ENCODE results near the gene NTF3. TPM values are rescaled to one million over a fixed set of nuclear protein-coding genes. Genes with fewer than 3 reads are reported as not detected.

NTF3 gene
- polyA plus RNA-seq, 3 donors, result not detected

DNA sequence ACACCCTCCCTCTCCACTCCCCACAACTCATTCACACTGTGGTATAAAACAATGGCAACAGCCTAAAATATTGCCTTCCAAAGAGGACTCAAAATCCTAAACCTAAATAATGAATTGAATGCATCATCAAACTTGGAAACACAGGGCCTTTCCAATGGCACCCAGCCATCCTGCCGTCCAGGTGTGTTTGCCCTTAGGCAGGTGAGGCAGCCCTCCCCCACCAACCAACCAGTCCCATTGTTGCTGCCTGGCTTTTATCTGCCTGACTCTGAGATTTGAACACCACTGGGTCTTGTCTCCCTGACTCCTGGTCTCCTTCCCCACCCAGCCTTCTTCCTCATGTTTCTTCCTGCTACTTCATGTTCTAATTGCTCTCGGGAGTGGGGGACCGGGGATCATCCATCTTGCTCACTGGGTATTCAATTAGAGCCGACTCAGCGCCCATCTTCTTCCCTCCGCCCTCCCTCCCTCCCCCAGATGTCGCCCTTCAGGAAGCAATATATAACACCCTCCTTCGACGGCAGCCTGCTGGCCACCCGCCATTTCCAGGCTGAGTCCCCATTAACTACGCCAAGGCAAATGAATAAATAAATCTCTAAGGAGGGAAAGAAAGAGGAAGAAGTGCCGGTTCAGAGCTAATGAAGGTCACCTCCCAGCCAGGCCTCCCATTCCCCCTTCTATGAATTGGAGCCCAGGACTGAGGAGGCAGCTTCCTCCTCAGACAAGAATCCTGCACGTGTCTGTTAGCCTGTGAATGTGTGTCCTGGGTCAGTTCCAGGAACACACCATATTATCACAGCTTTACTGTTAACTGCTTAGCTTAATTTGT is 36.3 kb upstream of the NTF3 start:
- no peaks in the 10 kb centered on the region for H3K27me3 ChIP-seq (ENCODE audit: control insufficient read depth in 2 of 2, insufficient read depth in 2 of 2, low read length in 2 of 2)
- intact Hi-C loops (cut with micrococcal nuclease), result no loop called here
- no peak overlapping the region for H2AFZ ChIP-seq (ENCODE audit: insufficient read depth, low read depth, low read length, poor library complexity, severe bottlenecking)
- H3K9me3 Mint-ChIP-seq, result peaks cover 0 to 3% (median 0%) of the 10 kb centered on the region in 7 donors
- H3K27ac Mint-ChIP-seq, result no peak overlapping the region
- H3K27ac ChIP-seq (ENCODE audit: low read depth in 1 of 2, low read length in 2 of 2), result no peak overlapping the region
- no peak overlapping the region for H3K4me3 Mint-ChIP-seq
- no peaks in the 10 kb centered on the region for H4K20me1 ChIP-seq (ENCODE audit: insufficient read depth, low read length)
- no peaks in the 10 kb centered on the region for H3K4me1 Mint-ChIP-seq
- H3K36me3 ChIP-seq (replicated peaks in 1 of 2; ENCODE audit: control insufficient read depth in 1 of 2, insufficient read depth in 2 of 2, low read length in 2 of 2), result no peaks in the 10 kb centered on the region
- WGBS (ENCODE audit: insufficient coverage), result 46% methylated on average over 3 of the region's 13 CpGs
- no peaks in the 10 kb centered on the region for H3K9me3 ChIP-seq (replicated peaks in 1 of 2; ENCODE audit: control insufficient read depth in 1 of 2, insufficient read depth in 1 of 2, low read length in 2 of 2)
- TF ChIP-seq, protein P1, sequence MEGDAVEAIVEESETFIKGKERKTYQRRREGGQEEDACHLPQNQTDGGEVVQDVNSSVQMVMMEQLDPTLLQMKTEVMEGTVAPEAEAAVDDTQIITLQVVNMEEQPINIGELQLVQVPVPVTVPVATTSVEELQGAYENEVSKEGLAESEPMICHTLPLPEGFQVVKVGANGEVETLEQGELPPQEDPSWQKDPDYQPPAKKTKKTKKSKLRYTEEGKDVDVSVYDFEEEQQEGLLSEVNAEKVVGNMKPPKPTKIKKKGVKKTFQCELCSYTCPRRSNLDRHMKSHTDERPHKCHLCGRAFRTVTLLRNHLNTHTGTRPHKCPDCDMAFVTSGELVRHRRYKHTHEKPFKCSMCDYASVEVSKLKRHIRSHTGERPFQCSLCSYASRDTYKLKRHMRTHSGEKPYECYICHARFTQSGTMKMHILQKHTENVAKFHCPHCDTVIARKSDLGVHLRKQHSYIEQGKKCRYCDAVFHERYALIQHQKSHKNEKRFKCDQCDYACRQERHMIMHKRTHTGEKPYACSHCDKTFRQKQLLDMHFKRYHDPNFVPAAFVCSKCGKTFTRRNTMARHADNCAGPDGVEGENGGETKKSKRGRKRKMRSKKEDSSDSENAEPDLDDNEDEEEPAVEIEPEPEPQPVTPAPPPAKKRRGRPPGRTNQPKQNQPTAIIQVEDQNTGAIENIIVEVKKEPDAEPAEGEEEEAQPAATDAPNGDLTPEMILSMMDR (IDR thresholded peaks at IDR 0.05), result no peak
- no peak overlapping the region for H3K4me3 ChIP-seq (replicated peaks in 1 of 3; ENCODE audit: low read depth in 2 of 3, low read length in 3 of 3)
- no peak for DNase-seq
- H3K9ac ChIP-seq (ENCODE audit: insufficient read depth, low read length, poor library complexity, severe bottlenecking), result no peak overlapping the region
- H3K4me2 ChIP-seq (replicated peaks; ENCODE audit: extremely low read depth, low read length, poor library complexity, severe bottlenecking), result no peak overlapping the region
- H3K79me2 ChIP-seq (ENCODE audit: insufficient read depth, low read length), result no peaks in the 10 kb centered on the region
- H3K36me3 Mint-ChIP-seq, result no peaks in the 10 kb centered on the region
- no peaks in the 10 kb centered on the region for H3K4me1 ChIP-seq (ENCODE audit: control insufficient read depth in 1 of 2, insufficient read depth in 2 of 2, low read length in 2 of 2)
- peaks cover 0 to 12% (median 10%) of the 10 kb centered on the region in 3 donors for H3K27me3 Mint-ChIP-seq (ENCODE audit: low read depth in 3 of 3)

DNA sequence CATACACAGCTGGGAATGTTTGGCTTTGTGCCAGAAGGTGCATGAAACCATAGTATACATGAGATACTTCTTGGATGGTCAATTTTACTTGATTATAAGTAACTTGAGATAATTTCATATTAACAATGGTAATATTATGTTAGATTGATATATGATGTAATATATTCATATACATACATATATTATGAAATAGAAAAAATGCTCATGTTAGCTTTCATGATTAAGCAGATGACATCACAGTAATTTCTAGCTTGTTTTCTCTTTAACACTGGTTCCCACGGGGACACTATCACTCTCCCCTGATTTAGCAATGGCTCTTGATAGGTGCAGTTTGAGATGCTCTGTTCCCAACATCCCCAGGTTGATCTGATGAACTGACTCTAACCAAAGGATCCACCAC is 35.4 kb upstream of the NTF3 start:
- no peaks in the 10 kb centered on the region for H3K36me3 ChIP-seq (replicated peaks in 1 of 2; ENCODE audit: control insufficient read depth in 1 of 2, insufficient read depth in 2 of 2, low read length in 2 of 2)
- H3K9me3 ChIP-seq (replicated peaks in 1 of 2; ENCODE audit: control insufficient read depth in 1 of 2, insufficient read depth in 1 of 2, low read length in 2 of 2), result no peaks in the 10 kb centered on the region
- no peak overlapping the region for H3K4me3 ChIP-seq (replicated peaks in 1 of 3; ENCODE audit: low read depth in 2 of 3, low read length in 3 of 3)
- no peak overlapping the region for H3K27ac Mint-ChIP-seq
- H3K9me3 Mint-ChIP-seq, result peaks cover 0 to 2% (median 0%) of the 10 kb centered on the region in 7 donors
- no peak overlapping the region for H3K4me3 Mint-ChIP-seq
- no peaks in the 10 kb centered on the region for H4K20me1 ChIP-seq (ENCODE audit: insufficient read depth, low read length)
- H3K79me2 ChIP-seq (ENCODE audit: insufficient read depth, low read length), result no peaks in the 10 kb centered on the region
- no peaks in the 10 kb centered on the region for H3K4me1 Mint-ChIP-seq
- intact Hi-C loops (cut with micrococcal nuclease), result no loop called here
- no peaks in the 10 kb centered on the region for H3K4me1 ChIP-seq (ENCODE audit: control insufficient read depth in 1 of 2, insufficient read depth in 2 of 2, low read length in 2 of 2)
- no CpG with 5 or more reads among the region's 1 CpG for WGBS (ENCODE audit: insufficient coverage)
- H3K27me3 ChIP-seq (ENCODE audit: control insufficient read depth in 2 of 2, insufficient read depth in 2 of 2, low read length in 2 of 2), result no peaks in the 10 kb centered on the region
- H2AFZ ChIP-seq (ENCODE audit: insufficient read depth, low read depth, low read length, poor library complexity, severe bottlenecking), result no peak overlapping the region
- H3K36me3 Mint-ChIP-seq, result no peaks in the 10 kb centered on the region
- H3K27ac ChIP-seq (ENCODE audit: low read depth in 1 of 2, low read length in 2 of 2), result no peak overlapping the region
- H3K27me3 Mint-ChIP-seq (ENCODE audit: low read depth in 3 of 3), result peaks cover 0 to 12% (median 10%) of the 10 kb centered on the region in 3 donors
- TF ChIP-seq, protein P1 (IDR thresholded peaks at IDR 0.05), result no peak
- no peak overlapping the region for H3K4me2 ChIP-seq (replicated peaks; ENCODE audit: extremely low read depth, low read length, poor library complexity, severe bottlenecking)
- no peak for DNase-seq
- no peak overlapping the region for H3K9ac ChIP-seq (ENCODE audit: insufficient read depth, low read length, poor library complexity, severe bottlenecking)

Data from CD14-positive monocyte (primary cell).